Measurements from ENCODE around the gene NCK2.

Gene NCK2

GRCh38 chr2:105734762-105735538 is 9.8 kb upstream of the NCK2 start:
- Histone ChIP-seq H3K4me3 (ENCODE audit: low read depth in 1 of 2, low read length in 2 of 2) (no peak overlapping the region), H3K27me3 (ENCODE audit: control insufficient read depth in 1 of 2, insufficient read depth in 2 of 2, low read length in 2 of 2) (no peaks in the 10 kb centered on the region), H3K9ac (ENCODE audit: low read depth in 1 of 2, low read length in 2 of 2) (no peak overlapping the region), H3K9me3 (ENCODE audit: control insufficient read depth in 1 of 2, low read length in 2 of 2) (peaks cover 0 to 2% of the 10 kb centered on the region in 2 donors), H3K4me1 (ENCODE audit: control insufficient read depth in 1 of 2, insufficient read depth in 2 of 2, low read length in 2 of 2) (no peaks in the 10 kb centered on the region), H3K36me3 (ENCODE audit: control insufficient read depth in 1 of 2, insufficient read depth in 2 of 2, low read length in 2 of 2) (no peaks in the 10 kb centered on the region), H3K27ac (ENCODE audit: low read depth, low read length) (no peak overlapping the region)

GRCh38 chr2:105736145-105736544 is 8.6 kb upstream of the NCK2 start:
- Histone ChIP-seq H3K9ac (ENCODE audit: low read depth in 1 of 2, low read length in 2 of 2) (no peak overlapping the region), H3K36me3 (ENCODE audit: control insufficient read depth in 1 of 2, insufficient read depth in 2 of 2, low read length in 2 of 2) (no peaks in the 10 kb centered on the region), H3K4me3 (ENCODE audit: low read depth in 1 of 2, low read length in 2 of 2) (no peak overlapping the region), H3K27me3 (ENCODE audit: control insufficient read depth in 1 of 2, insufficient read depth in 2 of 2, low read length in 2 of 2) (no peaks in the 10 kb centered on the region), H3K27ac (ENCODE audit: low read depth, low read length) (no peak overlapping the region), H3K9me3 (ENCODE audit: control insufficient read depth in 1 of 2, low read length in 2 of 2) (no peaks in the 10 kb centered on the region), H3K4me1 (ENCODE audit: control insufficient read depth in 1 of 2, insufficient read depth in 2 of 2, low read length in 2 of 2) (no peaks in the 10 kb centered on the region)

GRCh38 chr2:105737980-105738657 is 6.6 kb upstream of the NCK2 start:
- H3K9ac ChIP-seq (ENCODE audit: low read depth in 1 of 2, low read length in 2 of 2) = no peak overlapping the region
- H3K27ac ChIP-seq (ENCODE audit: low read depth, low read length) = no peak overlapping the region
- no peaks in the 10 kb centered on the region for H3K27me3 ChIP-seq (ENCODE audit: control insufficient read depth in 1 of 2, insufficient read depth in 2 of 2, low read length in 2 of 2)
- H3K4me1 ChIP-seq (ENCODE audit: control insufficient read depth in 1 of 2, insufficient read depth in 2 of 2, low read length in 2 of 2) = no peaks in the 10 kb centered on the region
- no peaks in the 10 kb centered on the region for H3K9me3 ChIP-seq (ENCODE audit: control insufficient read depth in 1 of 2, low read length in 2 of 2)
- no peaks in the 10 kb centered on the region for H3K36me3 ChIP-seq (ENCODE audit: control insufficient read depth in 1 of 2, insufficient read depth in 2 of 2, low read length in 2 of 2)
- no peak overlapping the region for H3K4me3 ChIP-seq (ENCODE audit: low read depth in 1 of 2, low read length in 2 of 2)

- Histone ChIP-seq H3K9me3 (ENCODE audit: control insufficient read depth in 1 of 2, low read length in 2 of 2) (no peaks in the 10 kb centered on the region), H3K27me3 (ENCODE audit: control insufficient read depth in 1 of 2, insufficient read depth in 2 of 2, low read length in 2 of 2) (no peaks in the 10 kb centered on the region), H3K4me1 (ENCODE audit: control insufficient read depth in 1 of 2, insufficient read depth in 2 of 2, low read length in 2 of 2) (peaks cover 3 to 4% of the 10 kb centered on the region in 2 donors), H3K27ac (ENCODE audit: low read depth, low read length) (peak overlapping the region; percentile 5), H3K9ac (ENCODE audit: low read depth in 1 of 2, low read length in 2 of 2) (no peak overlapping the region), H3K36me3 (ENCODE audit: control insufficient read depth in 1 of 2, insufficient read depth in 2 of 2, low read length in 2 of 2) (no peaks in the 10 kb centered on the region), H3K4me3 (ENCODE audit: low read depth in 1 of 2, low read length in 2 of 2) (no peak overlapping the region)
These were observed 6.0 kb upstream of the NCK2 start for GRCh38 chr2:105738658-105739241.

- H3K4me3 ChIP-seq (ENCODE audit: low read depth in 1 of 2, low read length in 2 of 2) = no peak overlapping the region
- H3K36me3 ChIP-seq (ENCODE audit: control insufficient read depth in 1 of 2, insufficient read depth in 2 of 2, low read length in 2 of 2) = no peaks in the 10 kb centered on the region
- no peaks in the 10 kb centered on the region for H3K9me3 ChIP-seq (ENCODE audit: control insufficient read depth in 1 of 2, low read length in 2 of 2)
- peaks cover 3 to 10% of the 10 kb centered on the region in 2 donors for H3K4me1 ChIP-seq (ENCODE audit: control insufficient read depth in 1 of 2, insufficient read depth in 2 of 2, low read length in 2 of 2)
- no peaks in the 10 kb centered on the region for H3K27me3 ChIP-seq (ENCODE audit: control insufficient read depth in 1 of 2, insufficient read depth in 2 of 2, low read length in 2 of 2)
- no peak overlapping the region for H3K9ac ChIP-seq (ENCODE audit: low read depth in 1 of 2, low read length in 2 of 2)
- no peak overlapping the region for H3K27ac ChIP-seq (ENCODE audit: low read depth, low read length)
These were observed 5.3 kb upstream of the NCK2 start for GRCh38 chr2:105739426-105739825.

- Histone ChIP-seq H3K36me3 (ENCODE audit: control insufficient read depth in 1 of 2, insufficient read depth in 2 of 2, low read length in 2 of 2) (no peaks in the 10 kb centered on the region), H3K9me3 (ENCODE audit: control insufficient read depth in 1 of 2, low read length in 2 of 2) (no peaks in the 10 kb centered on the region), H3K4me1 (ENCODE audit: control insufficient read depth in 1 of 2, insufficient read depth in 2 of 2, low read length in 2 of 2) (peaks cover 3 to 10% of the 10 kb centered on the region in 2 donors), H3K4me3 (ENCODE audit: low read depth in 1 of 2, low read length in 2 of 2) (no peak overlapping the region), H3K27ac (ENCODE audit: low read depth, low read length) (no peak overlapping the region), H3K27me3 (ENCODE audit: control insufficient read depth in 1 of 2, insufficient read depth in 2 of 2, low read length in 2 of 2) (no peaks in the 10 kb centered on the region), H3K9ac (ENCODE audit: low read depth in 1 of 2, low read length in 2 of 2) (no peak overlapping the region)
These were observed 4.7 kb upstream of the NCK2 start for GRCh38 chr2:105739944-105740530.

- no peak overlapping the region for H3K9ac ChIP-seq (ENCODE audit: low read depth in 1 of 2, low read length in 2 of 2)
- no peak overlapping the region for H3K4me3 ChIP-seq (ENCODE audit: low read depth in 1 of 2, low read length in 2 of 2)
- no peaks in the 10 kb centered on the region for H3K36me3 ChIP-seq (ENCODE audit: control insufficient read depth in 1 of 2, insufficient read depth in 2 of 2, low read length in 2 of 2)
- H3K4me1 ChIP-seq (ENCODE audit: control insufficient read depth in 1 of 2, insufficient read depth in 2 of 2, low read length in 2 of 2) = peaks cover 3 to 10% of the 10 kb centered on the region in 2 donors
- no peaks in the 10 kb centered on the region for H3K27me3 ChIP-seq (ENCODE audit: control insufficient read depth in 1 of 2, insufficient read depth in 2 of 2, low read length in 2 of 2)
- no peak overlapping the region for H3K27ac ChIP-seq (ENCODE audit: low read depth, low read length)
- H3K9me3 ChIP-seq (ENCODE audit: control insufficient read depth in 1 of 2, low read length in 2 of 2) = no peaks in the 10 kb centered on the region
These were observed 3.5 kb upstream of the NCK2 start for GRCh38 chr2:105741174-105741573.

- H3K27me3 ChIP-seq (ENCODE audit: control insufficient read depth in 1 of 2, insufficient read depth in 2 of 2, low read length in 2 of 2) = no peaks in the 10 kb centered on the region
These were observed 3.1 kb upstream of the NCK2 start for GRCh38 chr2:105741617-105742016.

GRCh38 chr2:105744091-105744908 is 412 bp upstream of the NCK2 start:
- H3K27ac ChIP-seq (ENCODE audit: low read depth, low read length) = peak overlapping the region; percentile 47
- peaks cover 32 to 39% of the 10 kb centered on the region in 2 donors for H3K4me1 ChIP-seq (ENCODE audit: control insufficient read depth in 1 of 2, insufficient read depth in 2 of 2, low read length in 2 of 2)
- peak overlapping the region; percentile 63 to 66 for H3K4me3 ChIP-seq (ENCODE audit: low read depth in 1 of 2, low read length in 2 of 2)
- H3K9ac ChIP-seq (ENCODE audit: low read depth in 1 of 2, low read length in 2 of 2) = peak overlapping the region; percentile 27 to 57
- H3K27me3 ChIP-seq (ENCODE audit: control insufficient read depth in 1 of 2, insufficient read depth in 2 of 2, low read length in 2 of 2) = no peaks in the 10 kb centered on the region
- H3K36me3 ChIP-seq (ENCODE audit: control insufficient read depth in 1 of 2, insufficient read depth in 2 of 2, low read length in 2 of 2) = no peaks in the 10 kb centered on the region
- H3K9me3 ChIP-seq (ENCODE audit: control insufficient read depth in 1 of 2, low read length in 2 of 2) = no peaks in the 10 kb centered on the region

More at GRCh38 chr2:105741617-105742016, 3.1 kb upstream of the NCK2 start:
- H3K9ac ChIP-seq (ENCODE audit: low read depth in 1 of 2, low read length in 2 of 2) = no peak overlapping the region
- no peaks in the 10 kb centered on the region for H3K9me3 ChIP-seq (ENCODE audit: control insufficient read depth in 1 of 2, low read length in 2 of 2)
- H3K4me1 ChIP-seq (ENCODE audit: control insufficient read depth in 1 of 2, insufficient read depth in 2 of 2, low read length in 2 of 2) = peaks cover 6 to 14% of the 10 kb centered on the region in 2 donors
- no peak overlapping the region for H3K27ac ChIP-seq (ENCODE audit: low read depth, low read length)
- no peak overlapping the region for H3K4me3 ChIP-seq (ENCODE audit: low read depth in 1 of 2, low read length in 2 of 2)
- no peaks in the 10 kb centered on the region for H3K36me3 ChIP-seq (ENCODE audit: control insufficient read depth in 1 of 2, insufficient read depth in 2 of 2, low read length in 2 of 2)

Data from duodenal mucosa (tissue), 2 donors.